ENCODE results near the gene AVPI1.

DNA sequence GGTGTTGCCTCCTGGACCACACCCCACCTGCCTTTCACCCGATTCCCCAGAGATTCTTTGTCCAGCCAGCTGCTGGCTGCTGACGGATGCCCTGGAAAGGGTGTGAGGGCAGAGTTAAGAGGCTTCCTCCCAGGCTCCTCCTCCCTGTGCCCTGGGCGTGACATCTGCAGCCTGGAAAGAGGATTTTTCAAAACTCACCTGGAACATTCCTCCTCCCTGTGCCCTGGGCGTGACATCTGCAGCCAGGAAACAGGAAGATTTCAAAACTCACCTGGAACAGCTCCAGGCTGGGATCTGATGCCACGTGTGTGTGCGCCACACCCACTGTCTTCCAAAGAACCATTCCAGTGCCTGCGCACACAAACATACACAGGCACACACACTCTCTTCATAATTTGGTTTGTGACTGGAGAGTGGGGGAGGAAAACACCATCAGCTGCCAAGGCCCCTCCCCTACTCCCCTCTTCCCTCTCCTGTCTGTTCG is 31.7 kb upstream of the AVPI1 start:
- TF ChIP-seq, protein P1, sequence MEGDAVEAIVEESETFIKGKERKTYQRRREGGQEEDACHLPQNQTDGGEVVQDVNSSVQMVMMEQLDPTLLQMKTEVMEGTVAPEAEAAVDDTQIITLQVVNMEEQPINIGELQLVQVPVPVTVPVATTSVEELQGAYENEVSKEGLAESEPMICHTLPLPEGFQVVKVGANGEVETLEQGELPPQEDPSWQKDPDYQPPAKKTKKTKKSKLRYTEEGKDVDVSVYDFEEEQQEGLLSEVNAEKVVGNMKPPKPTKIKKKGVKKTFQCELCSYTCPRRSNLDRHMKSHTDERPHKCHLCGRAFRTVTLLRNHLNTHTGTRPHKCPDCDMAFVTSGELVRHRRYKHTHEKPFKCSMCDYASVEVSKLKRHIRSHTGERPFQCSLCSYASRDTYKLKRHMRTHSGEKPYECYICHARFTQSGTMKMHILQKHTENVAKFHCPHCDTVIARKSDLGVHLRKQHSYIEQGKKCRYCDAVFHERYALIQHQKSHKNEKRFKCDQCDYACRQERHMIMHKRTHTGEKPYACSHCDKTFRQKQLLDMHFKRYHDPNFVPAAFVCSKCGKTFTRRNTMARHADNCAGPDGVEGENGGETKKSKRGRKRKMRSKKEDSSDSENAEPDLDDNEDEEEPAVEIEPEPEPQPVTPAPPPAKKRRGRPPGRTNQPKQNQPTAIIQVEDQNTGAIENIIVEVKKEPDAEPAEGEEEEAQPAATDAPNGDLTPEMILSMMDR (IDR thresholded peaks at IDR 0.05), result no peak
- no peak for TF ChIP-seq POLR2A (IDR thresholded peaks at IDR 0.05)

Measured in tibial nerve (tissue), 3 donors.